HG02981 (cell line): Measurements from ENCODE around the gene NRCAM.

Experiments
- ATAC-seq: cut with Tn5 transposase; IDR thresholded peaks from one replicate; pipeline ENCODE4 v1.9.1; 2021; ENCODE audit warnings: mild to moderate bottlenecking, moderate library complexity; ENCODE audit not compliant: unreplicated experiment

Gene NRCAM

GRCh38 chr7:108425714-108426275 is 30.4 kb downstream of the NRCAM start:
- no peak for ATAC-seq

GRCh38 chr7:108424013-108424412 is 32.2 kb downstream of the NRCAM start:
- no peak for ATAC-seq

- ATAC-seq = no peak
These were observed 32.9 kb downstream of the NRCAM start for GRCh38 chr7:108423089-108423989.

GRCh38 chr7:108421720-108422331 is 34.4 kb downstream of the NRCAM start:
- no peak for ATAC-seq

- ATAC-seq = no peak
These were observed 36.0 kb downstream of the NRCAM start for GRCh38 chr7:108419961-108420908.

- ATAC-seq = no peak
These were observed 37.3 kb downstream of the NRCAM start for GRCh38 chr7:108418946-108419345.

- ATAC-seq = no peak
These were observed 38.3 kb downstream of the NRCAM start for GRCh38 chr7:108417926-108418325.

- ATAC-seq = no peak
These were observed 39.1 kb downstream of the NRCAM start for GRCh38 chr7:108417144-108417543.

GRCh38 chr7:108415821-108416536 is 40.3 kb downstream of the NRCAM start:
- ATAC-seq = peak; percentile 79

GRCh38 chr7:108415084-108415483 is 41.2 kb downstream of the NRCAM start:
- no peak for ATAC-seq

- ATAC-seq = no peak
These were observed 42.3 kb downstream of the NRCAM start for GRCh38 chr7:108413782-108414492.

- no peak for ATAC-seq
These were observed 42.9 kb downstream of the NRCAM start for GRCh38 chr7:108413337-108413736.

GRCh38 chr7:108409146-108409545 is 47.1 kb downstream of the NRCAM start:
- ATAC-seq = no peak

GRCh38 chr7:108408296-108408991 is 47.8 kb downstream of the NRCAM start:
- ATAC-seq = no peak

- ATAC-seq = no peak
These were observed 48.6 kb downstream of the NRCAM start for GRCh38 chr7:108407676-108408075.

GRCh38 chr7:108406222-108406890 is 49.9 kb downstream of the NRCAM start:
- no peak for ATAC-seq

GRCh38 chr7:108404509-108405420 is 51.5 kb downstream of the NRCAM start:
- ATAC-seq = no peak
